K562 (cell line): Measurements from ENCODE around the gene KDM4C. TPM values are rescaled to one million over a fixed set of nuclear protein-coding genes. Genes with fewer than 3 reads are reported as not detected.
A peak's percentile ranks its signal among the peaks of the same experiment; 100 is the strongest.

ENCODE experiments used
- ATAC-seq: fragments of 200-7000 bp; cut with Tn5 transposase; 3 replicates; pipeline ENCODE4 v1.9.1; 2020; ENCODE audit warnings: moderate library complexity
- BruUV-seq: library from RNA; stranded (reverse); fragments of 400-500 nt; replicated peaks from 2 replicates; lab custom pipeline; 2021; lab: Mats Ljungman, UMichigan
- CTCF ChIA-PET: fragments of 300-600 bp; formaldehyde crosslinking; extraction: SDS; loops from one replicate; lab custom pipeline; 2021; ENCODE audit warnings: low intra/inter-chr PET ratio; lab: Yijun Ruan, JAX
- POLR2A ChIA-PET: fragments of 300-600, 350-650 bp; sonication (Branson Sonifier 250); formaldehyde crosslinking; extraction: SDS; loops from one replicate; lab custom pipeline; 2021; ENCODE audit warnings: antibody characterized with exemption, inconsistent platforms; lab: Yijun Ruan, JAX
- DNase-seq, 4 experiments: peaks; one replicate each; pipeline versions ENCODE4 v3.0.0 to v3.0.0-alpha.2; 2011 to 2018; ENCODE audit warnings: low spot score in 3 of 4, mixed read lengths in 3 of 4; ENCODE audit errors: extremely low read depth in 1 of 4
- FAIRE-seq: peaks from 2 replicates; lab custom pipeline; 2011; peaks lifted over from hg19 to GRCh38; lab: Jason Lieb, UNC
- H2AFZ ChIP-seq: 2 replicates; pipeline ENCODE4 v1.6.0; 2011; ENCODE audit warnings: low read depth, low read length, control low read depth, inconsistent platforms
- H3K27ac ChIP-seq: fragments of 200-600 bp; 3 replicates; pipeline ENCODE4 v1.8.0; 2011; ENCODE audit warnings: low read depth, mild to moderate bottlenecking, control low read depth, inconsistent platforms, low read length, moderate library complexity, mixed read lengths; ENCODE audit errors: extremely low read depth
- H3K27me3 ChIP-seq, 2 experiments: fragments of 300-600 bp in 1 of 2; 2 replicates in 1 of 2; 3 replicates in 1 of 2; pipeline versions ENCODE4 v1.6.0 to v1.8.0; 2011; ENCODE audit warnings: inconsistent platforms in 2 of 2, low read length in 2 of 2, mild to moderate bottlenecking in 1 of 2, mixed read lengths in 1 of 2, moderate library complexity in 1 of 2; ENCODE audit not compliant: control insufficient read depth in 2 of 2, insufficient read depth in 2 of 2
- H3K36me3 ChIP-seq: fragments of 300-600 bp; 3 replicates; pipeline ENCODE4 v1.8.0; 2011; ENCODE audit warnings: mild to moderate bottlenecking, low read length, inconsistent platforms; ENCODE audit not compliant: control insufficient read depth, insufficient read depth
- H3K4me1 ChIP-seq, 2 experiments: fragments of 200-600 bp in 1 of 2; replicated peaks in 1 of 2; 2 replicates in 1 of 2; 3 replicates in 1 of 2; pipeline versions ENCODE4 v1.5.1 to v1.8.0; 2011; ENCODE audit warnings: inconsistent platforms in 2 of 2, low read length in 2 of 2, mild to moderate bottlenecking in 1 of 2, mixed read lengths in 1 of 2, moderate library complexity in 1 of 2; ENCODE audit not compliant: control insufficient read depth in 2 of 2, insufficient read depth in 2 of 2
- H3K4me2 ChIP-seq: 2 replicates; pipeline ENCODE4 v1.6.1; 2011; ENCODE audit warnings: low read length, control low read depth, inconsistent platforms, mixed read lengths; ENCODE audit not compliant: insufficient read depth
- H3K4me3 ChIP-seq: fragments of 200-600 bp; sonication (generic), shearing (Covaris generic); 2 replicates; pipeline ENCODE4 v1.5.1; 2016; ENCODE audit warnings: control low read depth, inconsistent platforms
- H3K79me2 ChIP-seq: fragments of 200-600 bp; 3 replicates; pipeline ENCODE4 v1.8.0; 2011; ENCODE audit warnings: low read length, inconsistent platforms; ENCODE audit not compliant: control insufficient read depth, insufficient read depth
- H3K9ac ChIP-seq, 2 experiments: 2 replicates each; pipeline versions ENCODE4 v1.6.0 to v1.6.1; 2011; ENCODE audit warnings: low read depth in 2 of 2, low read length in 2 of 2, control low read depth in 1 of 2, inconsistent platforms in 1 of 2, mild to moderate bottlenecking in 1 of 2, mixed read lengths in 1 of 2; ENCODE audit not compliant: insufficient read depth in 1 of 2
- H3K9me1 ChIP-seq: one replicate; pipeline ENCODE4 v1.6.0; 2011; ENCODE audit warnings: inconsistent platforms, mild to moderate bottlenecking, low read length, moderate library complexity; ENCODE audit not compliant: control insufficient read depth, insufficient read depth
- H3K9me3 ChIP-seq: replicated peaks from 2 replicates; pipeline ENCODE4 v1.5.1; 2011; ENCODE audit warnings: low read depth, low read length, inconsistent platforms; ENCODE audit not compliant: control insufficient read depth, insufficient read depth
- H4K20me1 ChIP-seq: replicated peaks from 2 replicates; pipeline ENCODE4 v1.6.1; 2011; ENCODE audit warnings: low read length, inconsistent platforms, mixed read lengths; ENCODE audit not compliant: control insufficient read depth, insufficient read depth
- LARP7 ChIP-seq: fragments of 450-650 bp; IDR thresholded peaks from 2 replicates; pipeline ENCODE4 v1.6.1; 2016
- MEIS2 ChIP-seq: fragments of 450-650 bp; IDR thresholded peaks from 2 replicates; pipeline ENCODE4 v1.6.1; 2014; ENCODE audit warnings: mild to moderate bottlenecking; ENCODE audit not compliant: partially characterized antibody
- MYNN ChIP-seq, 2 experiments: sonication (generic); formaldehyde crosslinking in 1 of 2; IDR thresholded peaks; 2 replicates each; pipeline versions ENCODE4 v1.5.0 to v1.6.1; 2016 to 2020; ENCODE audit warnings: antibody characterized with exemption in 1 of 2, missing genetic modification reagents in 1 of 2
- PHF20 ChIP-seq: fragments of 450-650 bp; IDR thresholded peaks from 2 replicates; pipeline ENCODE4 v1.6.1; 2018; ENCODE audit not compliant: partially characterized antibody
- TEAD1 ChIP-seq, 2 experiments: fragments of 450-650 bp in 1 of 2; sonication (generic) in 1 of 2; formaldehyde crosslinking; IDR thresholded peaks; 2 replicates each; pipeline versions ENCODE4 v1.4.0 to v1.8.0; 2020 to 2022; ENCODE audit warnings: mild to moderate bottlenecking in 2 of 2, missing genetic modification reagents in 1 of 2
- TEAD2 ChIP-seq: fragments of 450-650 bp; IDR thresholded peaks from 2 replicates; pipeline ENCODE4 v1.6.1; 2016; ENCODE audit warnings: missing genetic modification characterization, control low read depth, missing compliant biosample characterization
- TEAD4 ChIP-seq, 2 experiments: sonication (generic) in 1 of 2; formaldehyde crosslinking in 1 of 2; IDR thresholded peaks; 2 replicates each; pipeline versions ENCODE4 v1.6.1 to v1.8.0; 2012 to 2022; ENCODE audit warnings: borderline replicate concordance in 1 of 2, inconsistent platforms in 1 of 2, low read length in 1 of 2, mild to moderate bottlenecking in 1 of 2, missing genetic modification reagents in 1 of 2
- YY1 ChIP-seq, 3 experiments: IDR thresholded peaks; 2 replicates each; pipeline ENCODE4 v1.6.1; 2011; ENCODE audit warnings: low read length in 2 of 3, mild to moderate bottlenecking in 2 of 3, moderate library complexity in 2 of 3, borderline replicate concordance in 1 of 3, control low read depth in 1 of 3, low read depth in 1 of 3; ENCODE audit not compliant: insufficient read depth in 3 of 3, insufficient replicate concordance in 2 of 3, control insufficient read depth in 1 of 3, insufficient read length in 1 of 3; ENCODE audit errors: extremely low read depth in 1 of 3
- ZNF77 ChIP-seq: fragments of 250-450 bp; sonication (Bioruptor Pico); IDR thresholded peaks from 2 replicates; pipeline ENCODE4 v1.5.0; 2020
- WGBS: fragments of 100-300 bp; shearing (Covaris generic); methylation state at CpG from one replicate; pipeline ENCODE4 v1.1.6; 2016; ENCODE audit warnings: low coverage, mixed read lengths; ENCODE audit not compliant: insufficient coverage; ENCODE audit errors: missing lambda C conversion rate; 5-methylcytosine and 5-hydroxymethylcytosine counted together
- in situ Hi-C: fragments of 300-500 bp; cut with MboI; formaldehyde crosslinking; loops from 4 replicates; pipeline ENCODE4 v1.15.0; 2018; ENCODE audit warnings: inconsistent platforms, mixed read lengths
- intact Hi-C: fragments of 100-400 bp; cut with micrococcal nuclease; formaldehyde crosslinking; loops from 2 replicates; pipeline ENCODE4 v1.14.2; 2022
- polyA plus RNA-seq, 8 experiments: library from polyadenylated mRNA; depleted of rRNA in 4 of 8; stranded (reverse) in 5 of 8; unstranded in 3 of 8; fragments of >200 nt; fragmentation: Nextera tagmentation in 2 of 8; fragmentation: Illumina TruSeq in 1 of 8; extraction: Ambion mirVana in 2 of 8; extraction: Trizol in 1 of 8; gene quantifications; 2 replicates each; pipeline versions ENCODE4 v1.2.1 to v1.2.3, GENCODE V29; 2011 to 2014; ENCODE audit warnings: inconsistent platforms in 1 of 8, missing spikeins in 1 of 8
- total RNA-seq, 7 experiments: library from RNA; depleted of rRNA in 6 of 7; stranded (reverse); fragments of >200 nt in 6 of 7; fragmentation: Illumina TruSeq in 2 of 7; extraction: Trizol in 2 of 7; gene quantifications; 2 replicates each; pipeline versions ENCODE4 v1.2.1 to v1.2.3, GENCODE V29; 2011 to 2021; ENCODE audit warnings: low replicate concordance in 1 of 7
- TF ChIP-seq, protein P1 (sequence below): fragments of 250-450 bp; sonication (Bioruptor Pico); IDR thresholded peaks from 2 replicates; pipeline ENCODE4 v1.4.0; 2020; ENCODE audit warnings: mild to moderate bottlenecking, moderate library complexity, borderline replicate concordance
- TF ChIP-seq, protein P2 (sequence below): fragments of 250-450 bp; sonication (Bioruptor Pico); IDR thresholded peaks from 2 replicates; pipeline ENCODE4 v1.5.1; 2021; ENCODE audit warnings: mild to moderate bottlenecking
- TF ChIP-seq, protein P3 (sequence below): fragments of 450-650 bp; IDR thresholded peaks from 2 replicates; pipeline ENCODE4 v1.6.1; 2016
- TF ChIP-seq, protein P4 (sequence below): sonication (generic); formaldehyde crosslinking; IDR thresholded peaks from 2 replicates; pipeline ENCODE4 v1.8.0; 2022; ENCODE audit warnings: mild to moderate bottlenecking, missing genetic modification reagents

The KDM4C gene
- total and polyA plus RNA-seq, 9 of the 15 experiments (the other 6 are each of a cell fraction or from before 2014, with no cell fraction given) = 5.4 to 17.0 (median 12.6) TPM

DNA sequence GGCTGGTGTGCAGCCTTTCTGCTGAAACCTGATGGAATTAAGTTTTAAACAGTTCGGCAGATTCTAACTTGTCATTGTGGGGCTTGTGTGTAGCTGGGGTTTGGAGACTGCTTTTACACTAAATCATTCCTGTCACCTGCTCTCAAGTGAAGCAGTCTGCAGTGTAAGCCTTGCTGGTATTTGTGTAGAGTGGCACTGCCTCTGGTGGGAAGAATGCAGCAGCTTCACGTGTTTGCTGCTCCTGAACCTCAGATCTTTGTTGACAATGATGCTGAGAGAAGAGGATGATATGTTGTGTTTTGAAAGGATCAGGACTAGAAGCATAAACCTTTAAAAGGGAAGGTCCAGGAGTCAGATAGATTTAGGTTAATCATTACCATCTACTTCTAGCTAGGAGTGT lies 88.1 kb downstream of the KDM4C start:
- CTCF ChIA-PET = no interaction called here

More for the DNA sequence above, 88.1 kb downstream of the KDM4C start:
- Histone ChIP-seq H3K36me3 (no peaks in the 10 kb centered on the region; the same call in 2 of the 3 replicates), H3K27me3 (no peaks in the 10 kb centered on the region), H3K9me3 (no peaks in the 10 kb centered on the region), H2AFZ (no peak overlapping the region), H3K4me3 (no peak overlapping the region), H3K9me1 (no peaks in the 10 kb centered on the region), H3K27ac (no peak overlapping the region), H3K4me2 (no peak overlapping the region), H4K20me1 (no peaks in the 10 kb centered on the region), H3K79me2 (no peaks in the 10 kb centered on the region; the same call in 2 of the 3 replicates), H3K4me1 (no peaks in the 10 kb centered on the region), H3K9ac (no peak overlapping the region)
- intact Hi-C loops = no loop called here
- DNase-seq (no peak), ATAC-seq (no peak; the same call in 2 of the 3 replicates), FAIRE-seq (peak; percentile 40)
- BruUV-seq = no TSS peak
- in situ Hi-C loops = no loop called here
- peak; percentile 64 for TF ChIP-seq TEAD4 (IDR thresholded peaks at IDR 0.05; ENCODE audit: low read length)
- TF ChIP-seq TEAD4 (CRISPR knock-in tag; IDR thresholded peaks at IDR 0.05; ENCODE audit: borderline replicate concordance) = no peak
- no peak for TF ChIP-seq ZNF77 (CRISPR knock-in tag)
- TF ChIP-seq MYNN (IDR thresholded peaks at IDR 0.05) = no peak
- no peak for TF ChIP-seq MYNN (CRISPR knock-in tag; IDR thresholded peaks at IDR 0.05)
- TF ChIP-seq YY1 (IDR thresholded peaks at IDR 0.05; ENCODE audit: borderline replicate concordance in 1 of 3, control insufficient read depth in 1 of 3, extremely low read depth in 1 of 3, insufficient read depth in 3 of 3, insufficient read length in 1 of 3, insufficient replicate concordance in 2 of 3, low read depth in 1 of 3, low read length in 2 of 3) = no peak
- peak; percentile 26 for TF ChIP-seq MEIS2
- TF ChIP-seq, protein P1, sequence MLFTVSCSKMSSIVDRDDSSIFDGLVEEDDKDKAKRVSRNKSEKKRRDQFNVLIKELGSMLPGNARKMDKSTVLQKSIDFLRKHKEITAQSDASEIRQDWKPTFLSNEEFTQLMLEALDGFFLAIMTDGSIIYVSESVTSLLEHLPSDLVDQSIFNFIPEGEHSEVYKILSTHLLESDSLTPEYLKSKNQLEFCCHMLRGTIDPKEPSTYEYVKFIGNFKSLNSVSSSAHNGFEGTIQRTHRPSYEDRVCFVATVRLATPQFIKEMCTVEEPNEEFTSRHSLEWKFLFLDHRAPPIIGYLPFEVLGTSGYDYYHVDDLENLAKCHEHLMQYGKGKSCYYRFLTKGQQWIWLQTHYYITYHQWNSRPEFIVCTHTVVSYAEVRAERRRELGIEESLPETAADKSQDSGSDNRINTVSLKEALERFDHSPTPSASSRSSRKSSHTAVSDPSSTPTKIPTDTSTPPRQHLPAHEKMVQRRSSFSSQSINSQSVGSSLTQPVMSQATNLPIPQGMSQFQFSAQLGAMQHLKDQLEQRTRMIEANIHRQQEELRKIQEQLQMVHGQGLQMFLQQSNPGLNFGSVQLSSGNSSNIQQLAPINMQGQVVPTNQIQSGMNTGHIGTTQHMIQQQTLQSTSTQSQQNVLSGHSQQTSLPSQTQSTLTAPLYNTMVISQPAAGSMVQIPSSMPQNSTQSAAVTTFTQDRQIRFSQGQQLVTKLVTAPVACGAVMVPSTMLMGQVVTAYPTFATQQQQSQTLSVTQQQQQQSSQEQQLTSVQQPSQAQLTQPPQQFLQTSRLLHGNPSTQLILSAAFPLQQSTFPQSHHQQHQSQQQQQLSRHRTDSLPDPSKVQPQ (CRISPR knock-in tag) = no peak
- TF ChIP-seq, protein P2, sequence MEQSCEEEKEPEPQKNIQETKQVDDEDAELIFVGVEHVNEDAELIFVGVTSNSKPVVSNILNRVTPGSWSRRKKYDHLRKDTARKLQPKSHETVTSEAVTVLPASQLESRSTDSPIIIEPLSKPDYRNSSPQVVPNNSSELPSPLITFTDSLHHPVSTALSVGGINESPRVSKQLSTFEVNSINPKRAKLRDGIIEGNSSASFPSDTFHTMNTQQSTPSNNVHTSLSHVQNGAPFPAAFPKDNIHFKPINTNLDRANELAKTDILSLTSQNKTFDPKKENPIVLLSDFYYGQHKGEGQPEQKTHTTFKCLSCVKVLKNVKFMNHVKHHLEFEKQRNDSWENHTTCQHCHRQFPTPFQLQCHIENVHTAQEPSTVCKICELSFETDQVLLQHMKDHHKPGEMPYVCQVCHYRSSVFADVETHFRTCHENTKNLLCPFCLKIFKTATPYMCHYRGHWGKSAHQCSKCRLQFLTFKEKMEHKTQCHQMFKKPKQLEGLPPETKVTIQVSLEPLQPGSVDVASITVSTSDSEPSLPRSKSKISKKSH = no peak
- TF ChIP-seq LARP7 = no peak
- peak; percentile 84 for TF ChIP-seq TEAD2 (tag)
- no peak for TF ChIP-seq PHF20
- peak; percentile 46 to 81; a peak in 2 of 4 replicates for TF ChIP-seq TEAD1 (CRISPR knock-in tag; IDR thresholded peaks at IDR 0.05)
- TF ChIP-seq, protein P3, sequence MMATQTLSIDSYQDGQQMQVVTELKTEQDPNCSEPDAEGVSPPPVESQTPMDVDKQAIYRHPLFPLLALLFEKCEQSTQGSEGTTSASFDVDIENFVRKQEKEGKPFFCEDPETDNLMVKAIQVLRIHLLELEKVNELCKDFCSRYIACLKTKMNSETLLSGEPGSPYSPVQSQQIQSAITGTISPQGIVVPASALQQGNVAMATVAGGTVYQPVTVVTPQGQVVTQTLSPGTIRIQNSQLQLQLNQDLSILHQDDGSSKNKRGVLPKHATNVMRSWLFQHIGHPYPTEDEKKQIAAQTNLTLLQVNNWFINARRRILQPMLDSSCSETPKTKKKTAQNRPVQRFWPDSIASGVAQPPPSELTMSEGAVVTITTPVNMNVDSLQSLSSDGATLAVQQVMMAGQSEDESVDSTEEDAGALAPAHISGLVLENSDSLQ = peak; percentile 39; the same call in 1 of the 2 replicates
- TF ChIP-seq, protein P4, sequence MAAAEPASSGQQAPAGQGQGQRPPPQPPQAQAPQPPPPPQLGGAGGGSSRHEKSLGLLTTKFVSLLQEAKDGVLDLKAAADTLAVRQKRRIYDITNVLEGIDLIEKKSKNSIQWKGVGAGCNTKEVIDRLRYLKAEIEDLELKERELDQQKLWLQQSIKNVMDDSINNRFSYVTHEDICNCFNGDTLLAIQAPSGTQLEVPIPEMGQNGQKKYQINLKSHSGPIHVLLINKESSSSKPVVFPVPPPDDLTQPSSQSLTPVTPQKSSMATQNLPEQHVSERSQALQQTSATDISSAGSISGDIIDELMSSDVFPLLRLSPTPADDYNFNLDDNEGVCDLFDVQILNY (CRISPR knock-in tag) = no peak
- 59% methylated on average over 2 of the region's 2 CpGs for WGBS
- POLR2A ChIA-PET = no interaction called here
